K562 (cell line): ENCODE data around the gene SMYD1. TPM values are rescaled to one million over a fixed set of nuclear protein-coding genes. Genes with fewer than 3 reads are reported as not detected.

Experiments
- ATAC-seq: fragments of 200-7000 bp; cut with Tn5 transposase; 3 replicates; pipeline ENCODE4 v1.9.1; 2020; ENCODE audit warnings: moderate library complexity
- BruUV-seq: library from RNA; stranded (reverse); fragments of 400-500 nt; replicated peaks from 2 replicates; lab custom pipeline; 2021; lab: Mats Ljungman, UMichigan
- CTCF ChIA-PET: fragments of 300-600 bp; formaldehyde crosslinking; extraction: SDS; loops from one replicate; lab custom pipeline; 2021; ENCODE audit warnings: low intra/inter-chr PET ratio; lab: Yijun Ruan, JAX
- POLR2A ChIA-PET: fragments of 300-600, 350-650 bp; sonication (Branson Sonifier 250); formaldehyde crosslinking; extraction: SDS; loops from one replicate; lab custom pipeline; 2021; ENCODE audit warnings: antibody characterized with exemption, inconsistent platforms; lab: Yijun Ruan, JAX
- DNase-seq, 4 experiments: peaks; one replicate each; pipeline versions ENCODE4 v3.0.0 to v3.0.0-alpha.2; 2011 to 2018; ENCODE audit warnings: low spot score in 3 of 4, mixed read lengths in 3 of 4; ENCODE audit errors: extremely low read depth in 1 of 4
- FAIRE-seq: peaks from 2 replicates; lab custom pipeline; 2011; peaks lifted over from hg19 to GRCh38; lab: Jason Lieb, UNC
- H2AFZ ChIP-seq: 2 replicates; pipeline ENCODE4 v1.6.0; 2011; ENCODE audit warnings: low read depth, low read length, control low read depth, inconsistent platforms
- H3K27ac ChIP-seq: fragments of 200-600 bp; 3 replicates; pipeline ENCODE4 v1.8.0; 2011; ENCODE audit warnings: low read depth, mild to moderate bottlenecking, control low read depth, inconsistent platforms, low read length, moderate library complexity, mixed read lengths; ENCODE audit errors: extremely low read depth
- H3K27me3 ChIP-seq, 2 experiments: fragments of 300-600 bp in 1 of 2; 2 replicates in 1 of 2; 3 replicates in 1 of 2; pipeline versions ENCODE4 v1.6.0 to v1.8.0; 2011; ENCODE audit warnings: inconsistent platforms in 2 of 2, low read length in 2 of 2, mild to moderate bottlenecking in 1 of 2, mixed read lengths in 1 of 2, moderate library complexity in 1 of 2; ENCODE audit not compliant: control insufficient read depth in 2 of 2, insufficient read depth in 2 of 2
- H3K36me3 ChIP-seq: fragments of 300-600 bp; 3 replicates; pipeline ENCODE4 v1.8.0; 2011; ENCODE audit warnings: mild to moderate bottlenecking, low read length, inconsistent platforms; ENCODE audit not compliant: control insufficient read depth, insufficient read depth
- H3K4me1 ChIP-seq, 2 experiments: fragments of 200-600 bp in 1 of 2; replicated peaks in 1 of 2; 2 replicates in 1 of 2; 3 replicates in 1 of 2; pipeline versions ENCODE4 v1.5.1 to v1.8.0; 2011; ENCODE audit warnings: inconsistent platforms in 2 of 2, low read length in 2 of 2, mild to moderate bottlenecking in 1 of 2, mixed read lengths in 1 of 2, moderate library complexity in 1 of 2; ENCODE audit not compliant: control insufficient read depth in 2 of 2, insufficient read depth in 2 of 2
- H3K4me2 ChIP-seq: 2 replicates; pipeline ENCODE4 v1.6.1; 2011; ENCODE audit warnings: low read length, control low read depth, inconsistent platforms, mixed read lengths; ENCODE audit not compliant: insufficient read depth
- H3K4me3 ChIP-seq: fragments of 200-600 bp; sonication (generic), shearing (Covaris generic); 2 replicates; pipeline ENCODE4 v1.5.1; 2016; ENCODE audit warnings: control low read depth, inconsistent platforms
- H3K79me2 ChIP-seq: fragments of 200-600 bp; 3 replicates; pipeline ENCODE4 v1.8.0; 2011; ENCODE audit warnings: low read length, inconsistent platforms; ENCODE audit not compliant: control insufficient read depth, insufficient read depth
- H3K9ac ChIP-seq, 2 experiments: 2 replicates each; pipeline versions ENCODE4 v1.6.0 to v1.6.1; 2011; ENCODE audit warnings: low read depth in 2 of 2, low read length in 2 of 2, control low read depth in 1 of 2, inconsistent platforms in 1 of 2, mild to moderate bottlenecking in 1 of 2, mixed read lengths in 1 of 2; ENCODE audit not compliant: insufficient read depth in 1 of 2
- H3K9me1 ChIP-seq: one replicate; pipeline ENCODE4 v1.6.0; 2011; ENCODE audit warnings: inconsistent platforms, mild to moderate bottlenecking, low read length, moderate library complexity; ENCODE audit not compliant: control insufficient read depth, insufficient read depth
- H3K9me3 ChIP-seq: replicated peaks from 2 replicates; pipeline ENCODE4 v1.5.1; 2011; ENCODE audit warnings: low read depth, low read length, inconsistent platforms; ENCODE audit not compliant: control insufficient read depth, insufficient read depth
- H4K20me1 ChIP-seq: replicated peaks from 2 replicates; pipeline ENCODE4 v1.6.1; 2011; ENCODE audit warnings: low read length, inconsistent platforms, mixed read lengths; ENCODE audit not compliant: control insufficient read depth, insufficient read depth
- HDAC1 ChIP-seq, 2 experiments: fragments of 450-650 bp; IDR thresholded peaks; 2 replicates each; pipeline ENCODE4 v1.6.1; 2016 to 2017; ENCODE audit warnings: inconsistent platforms in 1 of 2, mild to moderate bottlenecking in 1 of 2, moderate library complexity in 1 of 2
- HNRNPH1 ChIP-seq: fragments of 200-400 bp; formaldehyde crosslinking; optimal IDR thresholded peaks from 2 replicates; pipeline ENCODE3; 2017; ENCODE audit warnings: low read depth, mild to moderate bottlenecking, low read length, moderate library complexity
- KLF10 ChIP-seq: fragments of 250-450 bp; sonication (Bioruptor Pico); IDR thresholded peaks from 2 replicates; pipeline ENCODE4 v1.6.1; 2021; ENCODE audit warnings: matching md5 sums
- MAFF ChIP-seq: IDR thresholded peaks from 2 replicates; pipeline ENCODE4 v1.6.1; 2012; ENCODE audit warnings: low read length, improper control_type of control experiment
- MAX ChIP-seq: sonication (generic); formaldehyde crosslinking; IDR thresholded peaks from 2 replicates; pipeline ENCODE4 v1.9.0; 2022; ENCODE audit warnings: mild to moderate bottlenecking, missing genetic modification reagents
- NCOA4 ChIP-seq: fragments of 450-650 bp; IDR thresholded peaks from 2 replicates; pipeline ENCODE4 v1.6.1; 2018; ENCODE audit warnings: mild to moderate bottlenecking; ENCODE audit not compliant: partially characterized antibody
- POLR3A ChIP-seq: IDR thresholded peaks from 2 replicates; pipeline ENCODE4 v1.6.1; 2011; ENCODE audit warnings: borderline replicate concordance, mild to moderate bottlenecking, moderate library complexity; ENCODE audit not compliant: insufficient read length, insufficient read depth; ENCODE audit errors: extremely low read depth
- TAF15 ChIP-seq: fragments of 200-400 bp; formaldehyde crosslinking; IDR thresholded peaks from 2 replicates; pipeline ENCODE4 v1.6.1; 2017; ENCODE audit warnings: mild to moderate bottlenecking, low read depth, low read length, moderate library complexity
- UBTF ChIP-seq, 2 experiments: IDR thresholded peaks; 2 replicates each; pipeline ENCODE4 v1.6.1; 2012; ENCODE audit warnings: improper control_type of control experiment in 2 of 2, low read depth in 2 of 2, low read length in 2 of 2, borderline replicate concordance in 1 of 2
- ZBTB11 ChIP-seq, 3 experiments: fragments of 200-800 bp in 1 of 3; fragments of 250-450 bp in 1 of 3; fragments of 450-650 bp in 1 of 3; sonication (Bioruptor Pico) in 1 of 3; sonication (Bioruptor generic) in 1 of 3; formaldehyde crosslinking in 1 of 3; IDR thresholded peaks; 2 replicates each; pipeline versions ENCODE4 v1.6.1 to v1.8.0; 2016 to 2022; ENCODE audit warnings: mild to moderate bottlenecking in 2 of 3, missing genetic modification characterization in 2 of 3, missing compliant biosample characterization in 1 of 3, moderate library complexity in 1 of 3
- ZKSCAN1 ChIP-seq: fragments of 150-350 bp; IDR thresholded peaks from 2 replicates; pipeline ENCODE4 v1.6.1; 2016; ENCODE audit warnings: low read depth, low read length
- ZNF707 ChIP-seq: fragments of 250-450 bp; sonication (Bioruptor Pico); conservative IDR thresholded peaks from 2 replicates; pipeline ENCODE4 v1.8.0; 2022; ENCODE audit warnings: inconsistent platforms, mild to moderate bottlenecking, moderate library complexity
- WGBS: fragments of 100-300 bp; shearing (Covaris generic); methylation state at CpG from one replicate; pipeline ENCODE4 v1.1.6; 2016; ENCODE audit warnings: low coverage, mixed read lengths; ENCODE audit not compliant: insufficient coverage; ENCODE audit errors: missing lambda C conversion rate; 5-methylcytosine and 5-hydroxymethylcytosine counted together
- in situ Hi-C: fragments of 300-500 bp; cut with MboI; formaldehyde crosslinking; loops from 4 replicates; pipeline ENCODE4 v1.15.0; 2018; ENCODE audit warnings: inconsistent platforms, mixed read lengths
- intact Hi-C: fragments of 100-400 bp; cut with micrococcal nuclease; formaldehyde crosslinking; loops from 2 replicates; pipeline ENCODE4 v1.14.2; 2022
- polyA plus RNA-seq, 8 experiments: library from polyadenylated mRNA; depleted of rRNA in 4 of 8; stranded (reverse) in 5 of 8; unstranded in 3 of 8; fragments of >200 nt; fragmentation: Nextera tagmentation in 2 of 8; fragmentation: Illumina TruSeq in 1 of 8; extraction: Ambion mirVana in 2 of 8; extraction: Trizol in 1 of 8; gene quantifications; 2 replicates each; pipeline versions ENCODE4 v1.2.1 to v1.2.3, GENCODE V29; 2011 to 2014; ENCODE audit warnings: inconsistent platforms in 1 of 8, missing spikeins in 1 of 8
- total RNA-seq, 7 experiments: library from RNA; depleted of rRNA in 6 of 7; stranded (reverse); fragments of >200 nt in 6 of 7; fragmentation: Illumina TruSeq in 2 of 7; extraction: Trizol in 2 of 7; gene quantifications; 2 replicates each; pipeline versions ENCODE4 v1.2.1 to v1.2.3, GENCODE V29; 2011 to 2021; ENCODE audit warnings: low replicate concordance in 1 of 7

Gene SMYD1
- total and polyA plus RNA-seq, 9 of the 15 experiments (the other 6 are each of a cell fraction or from before 2014, with no cell fraction given), result not detected

DNA sequence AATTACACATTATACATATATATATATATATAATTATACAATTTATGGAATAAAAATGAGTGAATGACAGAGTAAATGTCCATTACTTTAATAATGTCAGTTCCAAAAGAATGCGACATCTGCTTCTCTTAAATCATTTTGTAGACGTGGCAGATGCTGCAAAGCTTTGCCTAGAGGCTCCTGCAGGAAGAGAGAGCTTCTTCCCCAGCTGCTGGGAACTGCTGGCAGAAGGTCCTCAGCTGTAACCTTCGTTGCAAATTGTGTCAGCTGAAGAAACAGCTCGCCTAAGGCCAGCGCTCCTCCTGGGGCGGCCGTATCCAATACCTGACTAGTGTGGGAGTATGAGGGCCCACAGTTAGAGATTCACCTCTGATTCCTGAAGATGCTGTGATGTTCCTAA, 92.9 kb downstream of the SMYD1 start (continued):
- TF ChIP-seq MAX (CRISPR knock-in tag), result no peak

- Histone ChIP-seq H3K9me3 (no peaks in the 10 kb centered on the region), H3K4me2 (no peak overlapping the region), H3K9me1 (no peaks in the 10 kb centered on the region), H4K20me1 (no peaks in the 10 kb centered on the region), H3K36me3 (no peaks in the 10 kb centered on the region), H3K27me3 (peaks cover 11 to 12% of the 10 kb centered on the region in 2 experiments; a peak in 3 of 5 replicates), H3K79me2 (no peaks in the 10 kb centered on the region), H2AFZ (no peak overlapping the region), H3K4me3 (no peak overlapping the region), H3K9ac (no peak overlapping the region), H3K27ac (no peak overlapping the region), H3K4me1 (no peaks in the 10 kb centered on the region; a peak in 1 of 5 replicates)
- 8% methylated on average over 11 of the region's 11 CpGs for WGBS
- DNase-seq (no peak), ATAC-seq (no peak), FAIRE-seq (no peak)
- ChIA-PET CTCF (no interaction called here), POLR2A (no interaction called here)
- no TSS peak for BruUV-seq
- intact Hi-C loops (loop anchor here (5.0 kb wide), 1 partner anchor 144 kb away; the partner anchor contains the start of gene RNU2-63P), in situ Hi-C loops (no loop called here)
- TF ChIP-seq HDAC1 (IDR thresholded peaks at IDR 0.05), result no peak
- TF ChIP-seq UBTF (IDR thresholded peaks at IDR 0.05; ENCODE audit: borderline replicate concordance in 1 of 2, low read depth in 2 of 2, low read length in 2 of 2), result no peak
- no peak for TF ChIP-seq ZBTB11 (CRISPR knock-in tag; IDR thresholded peaks at IDR 0.05)
- no peak for TF ChIP-seq POLR3A
- no peak for TF ChIP-seq NCOA4
- TF ChIP-seq ZNF707 (CRISPR knock-in tag), result no peak
- TF ChIP-seq KLF10 (CRISPR knock-in tag), result no peak
- TF ChIP-seq HNRNPH1, result no peak
- TF ChIP-seq ZKSCAN1, result no peak
- no peak for TF ChIP-seq TAF15
- TF ChIP-seq MAFF, result no peak
Observed at GRCh38 chr2:88161446-88162244, 94.0 kb downstream of the SMYD1 start.
